ENCODE measurements around the gene ZBTB24.

ZBTB24 gene

GRCh38 chr6:109507490-109508072 is 24.6 kb upstream of the ZBTB24 start:
- DNase-seq (ENCODE audit: low read depth, low spot score) = no peak
- TF ChIP-seq FOXP2 (optimal IDR thresholded peaks at IDR 0.05; ENCODE audit: control extremely low read depth, extremely low read length, insufficient read depth) (no peak), EZH2 (IDR thresholded peaks at IDR 0.05) (no peak), POLR2AphosphoS5 (IDR thresholded peaks at IDR 0.05; ENCODE audit: borderline replicate concordance, low read depth, low read length) (no peak)
- Histone ChIP-seq H3K4me3 (no peak overlapping the region), H3K9ac (ENCODE audit: insufficient read length) (no peak overlapping the region), H3K36me3 (ENCODE audit: insufficient read depth, low read length) (no peaks in the 10 kb centered on the region), H3K27ac (no peak overlapping the region), H3K9me3 (ENCODE audit: low read depth, low read length) (no peaks in the 10 kb centered on the region)

DNA sequence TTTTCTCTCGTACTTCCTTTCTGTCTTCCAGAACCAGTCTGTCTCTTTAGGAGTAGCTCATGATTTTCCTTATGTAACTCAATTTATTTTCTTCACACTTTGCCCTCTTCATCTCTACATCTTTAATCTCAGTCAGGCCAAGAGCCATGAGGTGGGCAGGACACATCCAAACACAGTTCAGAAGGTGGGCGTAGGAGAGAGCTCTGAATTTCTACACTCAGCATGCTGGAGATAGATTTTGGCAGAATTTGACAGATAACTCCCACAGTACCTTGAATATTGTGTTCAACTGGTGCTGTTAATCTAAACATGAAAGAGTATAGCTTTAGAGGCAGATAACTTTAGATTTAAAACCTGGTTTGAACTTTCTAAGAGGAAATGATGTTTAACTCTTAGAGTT is 23.8 kb upstream of the ZBTB24 start:
- Histone ChIP-seq H3K36me3 (ENCODE audit: insufficient read depth, low read length) (no peaks in the 10 kb centered on the region), H3K9ac (ENCODE audit: insufficient read length) (no peak overlapping the region), H3K9me3 (ENCODE audit: low read depth, low read length) (no peaks in the 10 kb centered on the region), H3K27ac (no peak overlapping the region), H3K4me3 (no peak overlapping the region)
- no peak for DNase-seq (ENCODE audit: low read depth, low spot score)
- TF ChIP-seq FOXP2 (optimal IDR thresholded peaks at IDR 0.05; ENCODE audit: control extremely low read depth, extremely low read length, insufficient read depth) = no peak
- no peak for TF ChIP-seq EZH2 (IDR thresholded peaks at IDR 0.05)

GRCh38 chr6:109506314-109506713 is 23.3 kb upstream of the ZBTB24 start:
- no peaks in the 10 kb centered on the region for H3K9me3 ChIP-seq (ENCODE audit: low read depth, low read length)
- DNase-seq (ENCODE audit: low read depth, low spot score) = no peak
- TF ChIP-seq POLR2AphosphoS5 (IDR thresholded peaks at IDR 0.05; ENCODE audit: borderline replicate concordance, low read depth, low read length) (no peak), FOXP2 (optimal IDR thresholded peaks at IDR 0.05; ENCODE audit: control extremely low read depth, extremely low read length, insufficient read depth) (no peak), EZH2 (IDR thresholded peaks at IDR 0.05) (no peak)
- no peak overlapping the region for H3K9ac ChIP-seq (ENCODE audit: insufficient read length)
- no peak overlapping the region for H3K27ac ChIP-seq
- H3K4me3 ChIP-seq = no peak overlapping the region
- H3K36me3 ChIP-seq (ENCODE audit: insufficient read depth, low read length) = no peaks in the 10 kb centered on the region

- no peak overlapping the region for H3K9ac ChIP-seq (ENCODE audit: insufficient read length)
- no peaks in the 10 kb centered on the region for H3K9me3 ChIP-seq (ENCODE audit: low read depth, low read length)
- DNase-seq (ENCODE audit: low read depth, low spot score) = no peak
- H3K27ac ChIP-seq = no peak overlapping the region
- H3K36me3 ChIP-seq (ENCODE audit: insufficient read depth, low read length) = no peaks in the 10 kb centered on the region
- TF ChIP-seq POLR2AphosphoS5 (IDR thresholded peaks at IDR 0.05; ENCODE audit: borderline replicate concordance, low read depth, low read length) = no peak
- no peak for TF ChIP-seq EZH2 (IDR thresholded peaks at IDR 0.05)
- no peak for TF ChIP-seq FOXP2 (optimal IDR thresholded peaks at IDR 0.05; ENCODE audit: control extremely low read depth, extremely low read length, insufficient read depth)
- H3K4me3 ChIP-seq = no peak overlapping the region
Observed at GRCh38 chr6:109503327-109504224, 20.6 kb upstream of the ZBTB24 start.

DNA sequence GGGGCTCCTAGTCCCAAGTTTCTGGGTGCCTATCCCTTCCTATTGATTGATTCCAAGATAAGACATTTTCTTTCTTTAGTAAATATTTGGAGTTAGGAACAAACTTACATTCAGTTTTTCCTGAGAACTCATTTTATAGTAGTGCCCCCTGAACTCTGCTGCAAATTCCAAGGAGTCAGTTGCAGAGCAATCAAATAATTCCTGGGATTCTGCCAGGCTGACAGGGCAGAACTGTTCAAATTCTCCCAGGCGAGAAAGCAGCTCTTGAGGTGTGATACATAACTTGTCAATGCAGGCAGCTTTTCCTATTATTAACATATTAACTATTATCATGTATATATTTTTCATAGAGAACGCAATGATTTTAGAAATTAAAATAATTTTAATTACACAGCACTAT is 15.9 kb upstream of the ZBTB24 start:
- no peaks in the 10 kb centered on the region for H3K9me3 ChIP-seq (ENCODE audit: low read depth, low read length)
- no peak overlapping the region for H3K9ac ChIP-seq (ENCODE audit: insufficient read length)
- H3K36me3 ChIP-seq (ENCODE audit: insufficient read depth, low read length) = no peaks in the 10 kb centered on the region
- DNase-seq (ENCODE audit: low read depth, low spot score) = no peak
- no peak for TF ChIP-seq FOXP2 (optimal IDR thresholded peaks at IDR 0.05; ENCODE audit: control extremely low read depth, extremely low read length, insufficient read depth)
- no peak for TF ChIP-seq EZH2 (IDR thresholded peaks at IDR 0.05)
- TF ChIP-seq POLR2AphosphoS5 (IDR thresholded peaks at IDR 0.05; ENCODE audit: borderline replicate concordance, low read depth, low read length) = no peak
- no peak overlapping the region for H3K4me3 ChIP-seq
- no peak overlapping the region for H3K27ac ChIP-seq

- DNase-seq (ENCODE audit: low read depth, low spot score) = no peak
- Histone ChIP-seq H3K36me3 (ENCODE audit: insufficient read depth, low read length) (no peaks in the 10 kb centered on the region), H3K9me3 (ENCODE audit: low read depth, low read length) (no peaks in the 10 kb centered on the region), H3K9ac (ENCODE audit: insufficient read length) (no peak overlapping the region), H3K27ac (no peak overlapping the region), H3K4me3 (no peak overlapping the region)
- no peak for TF ChIP-seq FOXP2 (optimal IDR thresholded peaks at IDR 0.05; ENCODE audit: control extremely low read depth, extremely low read length, insufficient read depth)
- TF ChIP-seq POLR2AphosphoS5 (IDR thresholded peaks at IDR 0.05; ENCODE audit: borderline replicate concordance, low read depth, low read length) = no peak
- no peak for TF ChIP-seq EZH2 (IDR thresholded peaks at IDR 0.05)
Observed at GRCh38 chr6:109498052-109498451, 15.0 kb upstream of the ZBTB24 start.

- no peaks in the 10 kb centered on the region for H3K9me3 ChIP-seq (ENCODE audit: low read depth, low read length)
- DNase-seq (ENCODE audit: low read depth, low spot score) = no peak
- no peak overlapping the region for H3K4me3 ChIP-seq
- no peak overlapping the region for H3K9ac ChIP-seq (ENCODE audit: insufficient read length)
- no peak overlapping the region for H3K27ac ChIP-seq
- TF ChIP-seq FOXP2 (optimal IDR thresholded peaks at IDR 0.05; ENCODE audit: control extremely low read depth, extremely low read length, insufficient read depth) = no peak
- no peak for TF ChIP-seq EZH2 (IDR thresholded peaks at IDR 0.05)
- no peak for TF ChIP-seq POLR2AphosphoS5 (IDR thresholded peaks at IDR 0.05; ENCODE audit: borderline replicate concordance, low read depth, low read length)
- H3K36me3 ChIP-seq (ENCODE audit: insufficient read depth, low read length) = no peaks in the 10 kb centered on the region
Observed at GRCh38 chr6:109496036-109496772, 13.2 kb upstream of the ZBTB24 start.

DNA sequence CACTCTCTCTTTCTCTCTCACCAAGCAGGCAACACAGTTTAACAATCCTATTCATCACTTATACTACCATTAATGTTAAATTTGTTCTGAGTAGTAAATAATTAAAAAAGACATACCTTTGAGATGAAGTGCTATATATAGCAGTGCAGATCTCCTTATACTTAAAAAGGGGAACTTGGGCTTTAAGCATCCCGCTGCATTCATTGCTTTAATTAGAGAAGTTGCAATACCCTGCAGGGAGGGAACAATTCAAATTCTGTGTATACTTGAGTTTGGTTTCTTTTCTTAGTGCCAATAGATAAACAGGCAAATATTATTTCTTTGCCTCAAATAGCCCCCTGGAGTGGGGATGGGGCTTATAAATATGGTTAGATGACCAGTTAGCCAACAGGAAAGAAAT is 10.8 kb upstream of the ZBTB24 start:
- no peak for DNase-seq (ENCODE audit: low read depth, low spot score)
- Histone ChIP-seq H3K9ac (ENCODE audit: insufficient read length) (no peak overlapping the region), H3K36me3 (ENCODE audit: insufficient read depth, low read length) (no peaks in the 10 kb centered on the region), H3K27ac (no peak overlapping the region), H3K9me3 (ENCODE audit: low read depth, low read length) (no peaks in the 10 kb centered on the region), H3K4me3 (no peak overlapping the region)
- TF ChIP-seq FOXP2 (optimal IDR thresholded peaks at IDR 0.05; ENCODE audit: control extremely low read depth, extremely low read length, insufficient read depth) (no peak), POLR2AphosphoS5 (IDR thresholded peaks at IDR 0.05; ENCODE audit: borderline replicate concordance, low read depth, low read length) (no peak), EZH2 (IDR thresholded peaks at IDR 0.05) (no peak)
